Measurements from ENCODE around the gene ANKH.
A peak's percentile ranks its signal among the peaks of the same experiment; 100 is the strongest.

ANKH gene

GRCh38 chr5:14737291-14737690 is 134.3 kb downstream of the ANKH start:
- DNase-seq (ENCODE audit: low read depth in 2 of 2), result no peak

GRCh38 chr5:14735944-14736343 is 135.6 kb downstream of the ANKH start:
- DNase-seq (ENCODE audit: low read depth in 2 of 2), result no peak

GRCh38 chr5:14734396-14734795 is 137.2 kb downstream of the ANKH start:
- no peak for DNase-seq (ENCODE audit: low read depth in 2 of 2)

GRCh38 chr5:14733661-14734060 is 137.9 kb downstream of the ANKH start:
- no peak for DNase-seq (ENCODE audit: low read depth in 2 of 2)

- DNase-seq (ENCODE audit: low read depth in 2 of 2), result no peak
These were observed 138.6 kb downstream of the ANKH start for GRCh38 chr5:14732991-14733390.

GRCh38 chr5:14730881-14731280 is 140.7 kb downstream of the ANKH start:
- DNase-seq (ENCODE audit: low read depth in 2 of 2), result no peak

DNA sequence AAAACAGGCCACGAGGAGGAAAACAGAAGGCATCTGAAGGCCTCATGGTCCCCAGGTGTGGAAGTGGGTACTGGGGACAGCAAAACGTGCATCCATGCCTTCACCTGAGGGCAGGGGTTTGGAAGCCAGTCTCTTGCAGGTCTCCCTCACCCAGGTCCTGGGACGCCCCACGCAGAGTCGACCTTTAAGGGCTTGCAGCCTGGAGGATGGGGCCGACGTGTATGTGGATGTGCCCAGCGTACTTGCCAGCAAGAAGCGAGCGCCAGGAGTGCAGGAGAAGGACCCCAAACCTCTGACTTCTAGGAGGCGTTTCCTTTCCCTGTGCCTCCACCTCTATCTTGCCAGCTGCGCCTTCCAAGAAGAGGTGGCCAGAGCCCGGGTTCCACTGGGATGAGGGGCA is 141.1 kb downstream of the ANKH start:
- no peak for DNase-seq (ENCODE audit: low read depth in 2 of 2)

GRCh38 chr5:14729448-14730385 is 141.9 kb downstream of the ANKH start:
- DNase-seq (ENCODE audit: low read depth in 2 of 2), result no peak

DNA sequence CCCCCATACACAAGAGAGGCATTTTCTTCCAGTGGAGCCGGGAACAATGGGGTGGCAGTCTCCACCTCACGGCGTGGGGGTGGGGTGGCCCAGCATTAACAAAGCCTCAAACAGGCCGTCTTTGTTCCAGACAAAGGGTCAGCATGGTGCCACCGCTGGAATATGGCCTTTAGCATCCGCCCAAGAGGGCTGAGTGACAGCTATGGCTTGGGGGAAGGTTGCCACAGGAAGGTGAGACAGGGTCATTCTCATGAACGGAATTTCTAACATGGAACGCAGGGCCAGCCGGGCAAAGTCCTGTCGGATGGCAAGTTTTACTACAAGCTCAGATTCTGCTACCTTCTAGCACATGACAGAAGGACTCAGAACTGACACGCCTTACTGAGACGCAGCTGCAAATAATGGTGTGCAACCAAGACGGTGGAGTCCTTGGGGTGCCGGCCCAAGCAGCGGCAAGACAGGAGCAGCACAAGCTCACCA is 143.1 kb downstream of the ANKH start:
- DNase-seq (ENCODE audit: low read depth in 2 of 2), result no peak

DNA sequence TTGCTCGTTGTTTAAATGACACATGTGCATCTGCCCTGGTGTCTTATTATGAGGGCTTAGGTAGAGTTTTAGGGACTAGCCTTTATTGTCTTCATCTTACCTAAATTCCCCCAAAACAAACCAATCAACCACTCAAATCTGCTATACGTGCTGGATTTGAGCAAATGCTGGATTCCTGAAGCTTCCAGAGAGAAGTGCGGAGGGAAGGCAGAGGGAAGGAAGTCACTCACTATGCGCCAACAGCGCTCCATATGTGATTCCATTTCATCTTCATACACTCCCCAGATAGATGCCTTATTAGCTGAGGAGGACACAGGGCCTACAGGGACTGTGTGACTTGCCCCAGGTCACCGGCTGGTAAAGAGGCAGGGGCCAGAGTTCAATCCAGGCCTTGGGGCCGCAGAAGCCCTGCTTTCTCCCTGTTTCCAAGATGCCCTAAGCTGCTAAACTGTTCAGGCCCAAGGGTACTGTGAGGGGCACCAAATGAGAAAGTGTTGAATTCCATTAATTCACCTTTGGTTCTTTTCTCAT is 143.6 kb downstream of the ANKH start:
- no peak for DNase-seq (ENCODE audit: low read depth in 2 of 2)

- DNase-seq (ENCODE audit: low read depth in 2 of 2), result peak; percentile 61 to 65
These were observed 144.1 kb downstream of the ANKH start for GRCh38 chr5:14727428-14727865.

DNA sequence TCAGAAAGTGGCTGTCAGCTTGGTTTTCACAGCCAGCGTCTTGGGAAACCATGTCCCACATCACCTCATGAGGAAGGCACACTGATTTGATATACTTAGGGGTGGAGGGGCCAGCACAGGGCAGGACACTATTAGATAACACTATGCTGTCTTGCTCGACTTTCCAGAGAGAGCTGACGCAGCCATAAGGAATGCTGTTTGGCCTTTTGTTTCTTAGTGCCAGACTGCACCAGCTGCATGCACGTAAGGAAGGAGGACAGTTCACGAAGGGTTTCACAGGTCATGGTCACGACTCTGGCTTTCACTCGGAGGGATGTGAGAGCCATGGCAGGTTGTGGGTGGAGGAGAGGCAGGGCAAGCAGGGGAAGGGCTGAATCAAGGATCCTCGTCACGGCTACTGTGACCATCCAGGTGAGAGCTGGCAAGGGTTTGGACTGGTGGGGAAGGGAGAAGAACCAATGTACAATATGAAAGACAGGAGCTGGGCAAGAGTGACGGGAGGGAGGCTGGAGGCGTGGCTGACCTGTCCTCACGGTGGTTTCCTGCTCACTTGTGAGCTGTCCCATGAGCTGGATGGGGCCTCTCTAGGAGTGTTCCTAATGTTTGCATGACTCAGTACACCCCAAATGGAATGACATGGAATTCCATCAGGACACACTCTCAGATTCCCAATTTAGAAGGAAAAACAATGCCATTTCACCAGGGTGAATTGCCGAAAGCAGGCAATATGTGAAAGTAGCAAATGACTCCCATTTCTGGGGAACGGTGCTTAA is 145.3 kb downstream of the ANKH start:
- DNase-seq (ENCODE audit: low read depth in 2 of 2), result no peak

DNA sequence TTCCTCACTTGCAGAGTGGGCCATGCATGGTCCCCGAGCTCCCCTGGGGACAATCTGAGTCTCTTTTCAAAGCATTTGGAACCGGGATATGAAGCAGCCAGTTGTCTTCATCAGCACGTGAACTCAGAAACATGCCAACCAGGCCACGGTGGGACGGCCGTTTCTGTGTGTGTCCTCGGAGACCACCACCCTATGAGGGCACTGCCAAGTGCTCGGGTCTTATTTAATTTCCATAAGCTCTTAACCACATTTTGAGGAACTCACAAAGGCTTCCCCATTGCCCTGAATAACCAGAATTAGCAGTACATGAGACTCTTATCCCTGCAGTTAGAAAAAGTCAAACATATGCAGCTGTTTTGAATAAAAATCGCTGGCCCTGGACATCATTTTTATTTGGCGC is 146.9 kb downstream of the ANKH start:
- DNase-seq (ENCODE audit: low read depth in 2 of 2), result no peak

DNA sequence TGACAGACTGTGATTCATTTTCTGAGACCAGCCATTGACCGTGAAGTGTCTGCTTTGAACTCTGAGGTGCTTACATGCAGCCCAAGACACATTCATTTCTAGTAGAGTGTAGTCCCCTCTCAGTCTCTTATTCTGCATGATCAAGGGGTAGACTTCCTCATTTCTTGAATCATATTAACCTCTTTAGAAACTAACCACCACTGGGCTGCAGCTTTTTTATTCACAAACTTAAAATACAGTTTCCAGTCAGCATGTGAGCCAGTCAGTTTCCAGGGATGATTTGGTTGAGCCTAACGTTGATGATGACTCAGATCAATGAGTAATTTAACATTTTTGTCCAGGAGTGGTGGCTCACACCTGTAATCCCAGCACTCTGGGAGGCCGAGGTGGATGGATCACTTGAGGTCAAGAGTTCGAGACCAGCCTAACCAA is 147.9 kb downstream of the ANKH start:
- DNase-seq (ENCODE audit: low read depth in 2 of 2), result no peak

DNA sequence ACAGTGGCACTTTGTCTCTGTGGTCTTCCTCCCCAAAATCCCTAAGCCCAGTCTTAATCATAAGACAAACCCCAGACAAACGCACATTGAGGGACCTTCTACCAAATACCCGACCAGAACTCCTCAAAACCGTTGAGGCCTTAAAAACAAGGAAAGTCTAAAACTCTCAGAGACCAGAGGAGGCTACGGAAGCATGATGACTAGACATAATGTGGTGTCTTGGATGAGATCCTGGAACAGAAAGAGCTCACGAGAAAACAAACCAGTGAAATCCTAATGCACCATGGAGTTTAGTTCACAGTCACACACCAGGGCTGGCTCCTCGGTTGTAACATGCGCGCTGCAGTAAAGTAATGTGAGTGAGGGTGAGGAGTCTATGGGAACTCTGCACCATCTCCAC is 148.7 kb downstream of the ANKH start:
- DNase-seq (ENCODE audit: low read depth in 2 of 2), result no peak

DNA sequence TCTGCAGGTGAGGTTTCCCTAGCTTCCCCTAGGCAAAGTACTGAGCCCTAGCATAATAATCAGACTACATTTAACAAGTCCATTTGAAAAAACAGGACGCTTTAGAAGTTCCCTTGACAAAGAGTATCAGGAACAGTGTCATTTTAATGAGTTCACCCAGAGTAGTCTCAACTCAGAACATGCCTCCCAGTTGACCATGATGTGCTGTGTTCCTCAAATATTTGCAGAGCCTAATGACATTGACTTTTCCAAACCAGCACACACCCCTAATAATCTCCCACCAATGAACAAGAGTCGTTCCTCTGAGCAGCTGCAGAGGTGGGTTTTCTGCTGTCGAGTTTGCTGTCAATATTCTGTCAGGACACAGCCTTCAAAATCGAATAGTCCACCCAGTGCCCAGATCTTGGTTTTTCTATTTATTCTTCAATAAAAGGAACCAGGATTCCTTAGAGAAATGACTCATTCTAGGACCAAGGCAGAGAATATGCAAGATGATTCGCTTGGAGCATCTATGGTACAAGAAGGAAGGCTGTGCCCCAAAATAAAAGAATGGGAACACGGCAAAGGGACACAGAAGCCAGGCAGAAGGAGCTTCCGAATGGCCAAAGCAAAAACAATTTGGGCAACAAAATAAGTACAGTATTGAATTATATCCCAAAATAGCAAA is 149.5 kb downstream of the ANKH start:
- DNase-seq (ENCODE audit: low read depth in 2 of 2), result no peak

- no peak for DNase-seq (ENCODE audit: low read depth in 2 of 2)
These were observed 151.2 kb downstream of the ANKH start for GRCh38 chr5:14720236-14720923.

DNA sequence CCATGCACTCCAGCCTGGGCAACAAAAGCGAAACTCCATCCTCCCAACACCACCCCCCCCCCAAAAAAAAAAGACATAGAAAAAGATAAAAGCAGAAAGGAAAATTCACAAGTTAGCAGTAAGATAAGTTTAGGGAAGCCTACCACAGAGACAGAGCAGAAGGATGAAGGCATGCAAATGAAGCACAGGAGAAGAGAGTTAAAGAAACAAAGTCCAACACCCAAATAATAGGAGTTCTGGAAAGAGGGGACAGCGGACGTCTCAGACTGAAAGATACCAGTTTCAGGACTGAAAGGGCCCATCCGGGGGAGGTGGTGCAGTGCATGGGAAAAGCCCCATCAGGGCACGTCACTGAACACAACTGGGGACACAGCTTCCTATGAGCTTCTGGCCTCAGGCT is 152.8 kb downstream of the ANKH start:
- DNase-seq (ENCODE audit: low read depth in 2 of 2), result no peak

GRCh38 chr5:14716755-14717752 is 154.5 kb downstream of the ANKH start:
- DNase-seq (ENCODE audit: low read depth in 2 of 2), result no peak

- no peak for DNase-seq (ENCODE audit: low read depth in 2 of 2)
These were observed 156.1 kb downstream of the ANKH start for GRCh38 chr5:14715481-14715880.
